ENCODE results near the gene DNAH6.

DNA sequence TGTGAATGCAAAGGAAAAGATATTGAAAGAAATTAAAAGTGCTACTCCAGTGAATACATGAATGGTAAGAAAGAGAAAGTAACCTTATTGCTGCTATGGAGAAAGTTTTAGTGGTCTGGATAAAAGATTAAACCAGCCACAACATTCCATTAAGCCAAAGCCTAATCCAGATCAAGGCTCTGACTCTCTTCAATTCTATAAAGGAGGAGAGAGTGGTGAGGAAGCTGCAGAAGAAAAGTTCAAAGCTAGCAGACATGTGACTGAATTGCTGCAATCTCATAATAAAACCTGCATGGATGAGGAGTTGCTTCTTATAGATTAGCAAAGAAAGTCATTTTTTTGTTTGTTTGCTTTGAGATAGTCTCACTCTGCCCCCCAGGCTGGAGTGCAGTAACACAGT, 130.2 kb downstream of the DNAH6 start:
- TF ChIP-seq, protein P1, sequence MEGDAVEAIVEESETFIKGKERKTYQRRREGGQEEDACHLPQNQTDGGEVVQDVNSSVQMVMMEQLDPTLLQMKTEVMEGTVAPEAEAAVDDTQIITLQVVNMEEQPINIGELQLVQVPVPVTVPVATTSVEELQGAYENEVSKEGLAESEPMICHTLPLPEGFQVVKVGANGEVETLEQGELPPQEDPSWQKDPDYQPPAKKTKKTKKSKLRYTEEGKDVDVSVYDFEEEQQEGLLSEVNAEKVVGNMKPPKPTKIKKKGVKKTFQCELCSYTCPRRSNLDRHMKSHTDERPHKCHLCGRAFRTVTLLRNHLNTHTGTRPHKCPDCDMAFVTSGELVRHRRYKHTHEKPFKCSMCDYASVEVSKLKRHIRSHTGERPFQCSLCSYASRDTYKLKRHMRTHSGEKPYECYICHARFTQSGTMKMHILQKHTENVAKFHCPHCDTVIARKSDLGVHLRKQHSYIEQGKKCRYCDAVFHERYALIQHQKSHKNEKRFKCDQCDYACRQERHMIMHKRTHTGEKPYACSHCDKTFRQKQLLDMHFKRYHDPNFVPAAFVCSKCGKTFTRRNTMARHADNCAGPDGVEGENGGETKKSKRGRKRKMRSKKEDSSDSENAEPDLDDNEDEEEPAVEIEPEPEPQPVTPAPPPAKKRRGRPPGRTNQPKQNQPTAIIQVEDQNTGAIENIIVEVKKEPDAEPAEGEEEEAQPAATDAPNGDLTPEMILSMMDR (IDR thresholded peaks at IDR 0.05; ENCODE audit: borderline replicate concordance, extremely low read depth, low read length, poor library complexity, severe bottlenecking), result no peak
- TF ChIP-seq EZH2 (IDR thresholded peaks at IDR 0.05; ENCODE audit: borderline replicate concordance, low read depth, low read length, severe bottlenecking), result no peak

All from DND-41 (cell line).